KMS-11 (cell line): Measurements from ENCODE around the gene CALML5.

ENCODE experiments used
- H2AFZ ChIP-seq: fragments of 200-600 bp; sonication (generic); 2 replicates; pipeline ENCODE4 v1.6.1; 2016; ENCODE audit warnings: antibody characterized with exemption, mixed run types, low read depth
- H3K27ac ChIP-seq: fragments of 200-600 bp; sonication (generic); 2 replicates; pipeline ENCODE4 v1.6.1; 2016; ENCODE audit warnings: mild to moderate bottlenecking, mixed run types
- H3K27me3 ChIP-seq: fragments of 200-600 bp; sonication (generic); 2 replicates; pipeline ENCODE4 v1.6.1; 2017; ENCODE audit warnings: mild to moderate bottlenecking, low read depth, mixed run types, moderate library complexity; ENCODE audit not compliant: insufficient read depth
- H3K36me3 ChIP-seq: fragments of 200-600 bp; sonication (generic); 2 replicates; pipeline ENCODE4 v1.6.1; 2017; ENCODE audit warnings: mild to moderate bottlenecking, mixed run types; ENCODE audit not compliant: insufficient read depth
- H3K4me1 ChIP-seq: fragments of 200-600 bp; sonication (generic); 2 replicates; pipeline ENCODE4 v1.6.1; 2016; ENCODE audit warnings: mild to moderate bottlenecking, low read depth, mixed run types; ENCODE audit not compliant: poor library complexity, severe bottlenecking
- H3K4me2 ChIP-seq: fragments of 200-600 bp; sonication (generic); 2 replicates; pipeline ENCODE4 v1.7.0; 2016; ENCODE audit warnings: mild to moderate bottlenecking, mixed run types
- H3K4me3 ChIP-seq: fragments of 200-600 bp; sonication (generic); IDR thresholded peaks from 2 replicates; pipeline ENCODE4 v1.6.1; 2017; ENCODE audit warnings: low read depth, low read length, mixed read lengths; ENCODE audit not compliant: insufficient read depth
- H3K79me2 ChIP-seq: fragments of 200-600 bp; sonication (generic); 2 replicates; pipeline ENCODE4 v1.6.1; 2016; ENCODE audit warnings: low read depth, mixed run types; ENCODE audit not compliant: insufficient read depth
- H3K9ac ChIP-seq: fragments of 200-600 bp; sonication (generic); 2 replicates; pipeline ENCODE4 v1.6.1; 2016; ENCODE audit warnings: mild to moderate bottlenecking, mixed run types
- H4K20me1 ChIP-seq: fragments of 200-600 bp; sonication (generic); 2 replicates; pipeline ENCODE4 v1.6.1; 2016; ENCODE audit warnings: mild to moderate bottlenecking, mixed run types; ENCODE audit not compliant: insufficient read depth
- TF ChIP-seq, protein P1 (sequence below): fragments of 200-600 bp; sonication (generic); conservative IDR thresholded peaks from 2 replicates; pipeline ENCODE4 v1.6.1; 2017; ENCODE audit warnings: low read depth, mild to moderate bottlenecking, antibody characterized with exemption, low read length, moderate library complexity, mixed read lengths

Gene CALML5

GRCh38 chr10:5453749-5454489 lies 45.5 kb downstream of the CALML5 start:
- peaks cover 26% of the 10 kb centered on the region; the same call in 1 of the 2 replicates for H3K36me3 ChIP-seq

DNA sequence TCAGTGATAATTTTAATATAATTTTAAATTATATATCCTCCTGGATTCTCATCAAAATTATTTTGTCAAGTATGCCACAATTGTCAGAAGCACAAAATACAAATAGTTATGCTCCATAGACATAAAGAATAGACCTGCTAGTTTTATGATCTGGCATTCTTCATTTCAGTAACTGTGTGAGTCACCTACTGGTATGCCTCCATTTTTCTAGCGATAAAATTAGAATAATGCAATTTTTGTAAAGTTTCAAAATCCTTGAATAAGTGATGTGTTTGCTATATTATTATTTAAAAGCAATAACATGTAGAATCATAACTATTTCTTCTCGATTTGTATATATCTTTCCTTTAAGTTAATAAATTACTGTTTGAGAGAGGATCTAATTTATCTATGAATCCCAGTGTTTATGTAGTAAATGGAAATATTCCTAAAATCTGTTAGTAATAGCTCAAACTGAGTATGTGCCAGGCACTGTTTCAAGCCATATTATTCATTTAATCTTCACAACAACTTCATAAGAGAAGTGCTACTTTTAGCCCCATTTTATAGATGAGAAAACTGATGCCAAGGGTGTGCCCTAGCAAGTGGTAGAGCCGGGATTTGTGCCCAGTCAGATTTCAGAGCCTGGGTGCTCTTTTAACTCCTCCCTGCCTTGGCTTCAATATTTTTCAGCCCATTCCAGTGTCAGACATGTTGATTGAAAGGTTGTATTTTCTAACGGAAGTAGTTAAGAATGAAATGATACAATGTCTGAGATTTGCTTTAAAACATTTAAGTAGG lies 48.6 kb downstream of the CALML5 start:
- Histone ChIP-seq H3K4me2 (no peak overlapping the region), H4K20me1 (no peaks in the 10 kb centered on the region), H3K27me3 (no peaks in the 10 kb centered on the region), H2AFZ (no peak overlapping the region), H3K4me3 (no peak overlapping the region), H3K9ac (no peak overlapping the region), H3K27ac (no peak overlapping the region), H3K79me2 (peaks cover 36% of the 10 kb centered on the region), H3K36me3 (peaks cover 21% of the 10 kb centered on the region; the same call in 1 of the 2 replicates), H3K4me1 (peaks cover 27% of the 10 kb centered on the region)
- TF ChIP-seq, protein P1, sequence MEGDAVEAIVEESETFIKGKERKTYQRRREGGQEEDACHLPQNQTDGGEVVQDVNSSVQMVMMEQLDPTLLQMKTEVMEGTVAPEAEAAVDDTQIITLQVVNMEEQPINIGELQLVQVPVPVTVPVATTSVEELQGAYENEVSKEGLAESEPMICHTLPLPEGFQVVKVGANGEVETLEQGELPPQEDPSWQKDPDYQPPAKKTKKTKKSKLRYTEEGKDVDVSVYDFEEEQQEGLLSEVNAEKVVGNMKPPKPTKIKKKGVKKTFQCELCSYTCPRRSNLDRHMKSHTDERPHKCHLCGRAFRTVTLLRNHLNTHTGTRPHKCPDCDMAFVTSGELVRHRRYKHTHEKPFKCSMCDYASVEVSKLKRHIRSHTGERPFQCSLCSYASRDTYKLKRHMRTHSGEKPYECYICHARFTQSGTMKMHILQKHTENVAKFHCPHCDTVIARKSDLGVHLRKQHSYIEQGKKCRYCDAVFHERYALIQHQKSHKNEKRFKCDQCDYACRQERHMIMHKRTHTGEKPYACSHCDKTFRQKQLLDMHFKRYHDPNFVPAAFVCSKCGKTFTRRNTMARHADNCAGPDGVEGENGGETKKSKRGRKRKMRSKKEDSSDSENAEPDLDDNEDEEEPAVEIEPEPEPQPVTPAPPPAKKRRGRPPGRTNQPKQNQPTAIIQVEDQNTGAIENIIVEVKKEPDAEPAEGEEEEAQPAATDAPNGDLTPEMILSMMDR = no peak

More at GRCh38 chr10:5453749-5454489, 45.5 kb downstream of the CALML5 start:
- H3K4me1 ChIP-seq = peaks cover under 1% of the 10 kb centered on the region
- no peaks in the 10 kb centered on the region for H4K20me1 ChIP-seq
- H3K27ac ChIP-seq = no peak overlapping the region
- no peak overlapping the region for H3K4me2 ChIP-seq
- no peaks in the 10 kb centered on the region for H3K27me3 ChIP-seq
- H3K79me2 ChIP-seq = peaks cover 16% of the 10 kb centered on the region; the same call in 1 of the 2 replicates
- no peak overlapping the region for H2AFZ ChIP-seq
- H3K9ac ChIP-seq = no peak overlapping the region
- H3K4me3 ChIP-seq = no peak overlapping the region
- TF ChIP-seq, protein P1 = no peak

- no peak overlapping the region for H3K4me3 ChIP-seq
- no peak overlapping the region for H3K4me2 ChIP-seq
- peaks cover 44% of the 10 kb centered on the region for H3K79me2 ChIP-seq
- H3K36me3 ChIP-seq = peaks cover 21% of the 10 kb centered on the region; the same call in 1 of the 2 replicates
- TF ChIP-seq, protein P1 = no peak
- H3K27ac ChIP-seq = no peak overlapping the region
- no peak overlapping the region for H2AFZ ChIP-seq
- H4K20me1 ChIP-seq = no peaks in the 10 kb centered on the region
- no peaks in the 10 kb centered on the region for H3K27me3 ChIP-seq
- H3K9ac ChIP-seq = no peak overlapping the region
- H3K4me1 ChIP-seq = peaks cover 32% of the 10 kb centered on the region
Observed at GRCh38 chr10:5449823-5450222, 49.5 kb downstream of the CALML5 start.

DNA sequence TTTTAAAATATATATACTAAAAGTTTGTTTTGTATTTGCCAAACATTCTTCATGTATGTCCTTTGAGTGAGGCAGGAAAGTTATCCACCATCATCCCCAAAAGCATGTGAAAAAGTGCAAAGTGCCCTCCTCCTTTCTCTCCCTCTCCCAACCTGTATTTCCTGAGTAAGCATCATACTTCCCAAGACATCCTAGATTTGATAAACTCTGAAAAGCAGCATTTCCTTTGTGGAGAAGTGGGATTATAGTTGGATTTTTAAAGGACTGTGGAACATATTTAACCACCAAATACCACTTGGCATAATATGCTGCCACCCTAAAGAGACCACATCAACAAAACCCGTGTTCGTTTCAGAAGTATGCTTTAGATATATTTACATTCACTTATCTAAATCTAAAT lies 50.1 kb downstream of the CALML5 start:
- TF ChIP-seq, protein P1 = no peak
- no peak overlapping the region for H3K9ac ChIP-seq
- H4K20me1 ChIP-seq = no peaks in the 10 kb centered on the region
- H3K4me3 ChIP-seq = no peak overlapping the region
- H3K4me1 ChIP-seq = peaks cover 37% of the 10 kb centered on the region
- H3K27ac ChIP-seq = no peak overlapping the region
- no peak overlapping the region for H3K4me2 ChIP-seq
- H3K79me2 ChIP-seq = peaks cover 45% of the 10 kb centered on the region
- peaks cover 17% of the 10 kb centered on the region; the same call in 1 of the 2 replicates for H3K36me3 ChIP-seq
- no peak overlapping the region for H2AFZ ChIP-seq
- no peaks in the 10 kb centered on the region for H3K27me3 ChIP-seq
